ENCODE measurements around the gene RNF212B.

GRCh38 chr14:23285530-23286019 is 47.8 kb downstream of the RNF212B start:
- TF ChIP-seq POLR2A (IDR thresholded peaks at IDR 0.05), result no peak
- no peak for TF ChIP-seq CTCF (IDR thresholded peaks at IDR 0.05)

Data from prostate gland (tissue), 2 donors.